OCI-LY1 (cell line): Measurements from ENCODE around the gene PIEZO1.

ENCODE experiments used
- H2AFZ ChIP-seq: fragments of 200-600 bp; sonication (generic), shearing (Covaris generic); 2 replicates; pipeline ENCODE4 v1.6.0; 2014; ENCODE audit warnings: antibody characterized with exemption, mild to moderate bottlenecking, low read length
- H3F3A ChIP-seq: fragments of 200-600 bp; sonication (generic), shearing (Covaris generic); 2 replicates; pipeline ENCODE4 v1.6.0; 2014; ENCODE audit warnings: mild to moderate bottlenecking, antibody characterized with exemption, low read length, moderate library complexity; ENCODE audit not compliant: insufficient read depth
- H3K27ac ChIP-seq: fragments of 200-600 bp; sonication (generic); 2 replicates; pipeline ENCODE4 v1.5.1; 2014; ENCODE audit warnings: low read length, mixed run types, mild to moderate bottlenecking, low read depth; ENCODE audit not compliant: poor library complexity, severe bottlenecking
- H3K27me3 ChIP-seq: fragments of 200-600 bp; sonication (generic); 2 replicates; pipeline ENCODE4 v1.6.0; 2014; ENCODE audit warnings: antibody characterized with exemption, mild to moderate bottlenecking, low read length, moderate library complexity; ENCODE audit not compliant: insufficient read depth
- H3K36me3 ChIP-seq: fragments of 200-600 bp; sonication (generic); 2 replicates; pipeline ENCODE4 v1.6.1; 2014; ENCODE audit warnings: mild to moderate bottlenecking, antibody characterized with exemption, low read length, moderate library complexity, mixed read lengths; ENCODE audit not compliant: insufficient read depth
- H3K4me1 ChIP-seq: fragments of 200-600 bp; sonication (generic); 2 replicates; pipeline ENCODE4 v1.5.1; 2014; ENCODE audit warnings: mild to moderate bottlenecking, low read length, moderate library complexity; ENCODE audit not compliant: insufficient read depth, severe bottlenecking
- H3K4me2 ChIP-seq: fragments of 200-600 bp; sonication (generic), shearing (Covaris generic); 2 replicates; pipeline ENCODE4 v1.6.1; 2014; ENCODE audit warnings: low read length
- H3K4me3 ChIP-seq: fragments of 200-600 bp; sonication (generic); 2 replicates; pipeline ENCODE4 v1.5.1; 2014; ENCODE audit warnings: low read length, low read depth, mild to moderate bottlenecking, mixed read lengths; ENCODE audit not compliant: poor library complexity, severe bottlenecking
- H3K79me2 ChIP-seq: fragments of 200-600 bp; shearing (Covaris generic); 2 replicates; pipeline ENCODE4 v1.6.1; 2016; ENCODE audit warnings: mixed run types, low read length, mixed read lengths; ENCODE audit not compliant: insufficient read depth
- H3K9ac ChIP-seq: fragments of 200-600 bp; sonication (generic), shearing (Covaris generic); 2 replicates; pipeline ENCODE4 v1.6.1; 2014; ENCODE audit warnings: mild to moderate bottlenecking, low read length, mixed read lengths
- H3K9me2 ChIP-seq: fragments of 200-600 bp; sonication (generic), shearing (Covaris generic); 2 replicates; pipeline ENCODE4 v1.6.1; 2014; ENCODE audit warnings: low read depth, mild to moderate bottlenecking, low read length, mixed read lengths
- H3K9me3 ChIP-seq: fragments of 200-600 bp; shearing (Covaris generic); 2 replicates; pipeline ENCODE4 v1.6.1; 2014; ENCODE audit warnings: low read length, mixed read lengths
- H4K20me1 ChIP-seq: fragments of 200-600 bp; sonication (generic), shearing (Covaris generic); 2 replicates; pipeline ENCODE4 v1.6.0; 2016; ENCODE audit warnings: mild to moderate bottlenecking, low read length; ENCODE audit not compliant: insufficient read depth
- CTCF ChIP-seq: fragments of 200-600 bp; sonication (generic), shearing (Covaris generic); IDR thresholded peaks from 2 replicates; pipeline ENCODE4 v1.5.1; 2017; ENCODE audit warnings: mild to moderate bottlenecking, antibody characterized with exemption, low read length, moderate library complexity, mixed read lengths
- EZH2 ChIP-seq: fragments of 200-600 bp; sonication (generic), shearing (Covaris generic); IDR thresholded peaks from 2 replicates; pipeline ENCODE4 v1.8.0; 2017; ENCODE audit warnings: borderline replicate concordance, mixed run types, mild to moderate bottlenecking, antibody characterized with exemption, low read length, moderate library complexity, mixed read lengths

Gene PIEZO1

GRCh38 chr16:88722784-88723506 is 62.1 kb downstream of the PIEZO1 start:
- no peaks in the 10 kb centered on the region for H3K9me2 ChIP-seq
- no peak for TF ChIP-seq CTCF
- TF ChIP-seq EZH2 = no peak
- no peak overlapping the region for H3K9ac ChIP-seq
- H3F3A ChIP-seq = no peaks in the 10 kb centered on the region
- H3K36me3 ChIP-seq = peaks cover 15% of the 10 kb centered on the region; the same call in 1 of the 2 replicates
- H4K20me1 ChIP-seq = no peaks in the 10 kb centered on the region
- H3K4me3 ChIP-seq = no peak overlapping the region
- H3K27me3 ChIP-seq = no peaks in the 10 kb centered on the region; the same call in 1 of the 2 replicates
- no peak overlapping the region for H3K4me2 ChIP-seq
- no peaks in the 10 kb centered on the region for H3K9me3 ChIP-seq
- no peaks in the 10 kb centered on the region for H3K4me1 ChIP-seq
- no peak overlapping the region for H3K27ac ChIP-seq
- no peaks in the 10 kb centered on the region for H3K79me2 ChIP-seq
- no peak overlapping the region for H2AFZ ChIP-seq

- Histone ChIP-seq H3K79me2 (no peaks in the 10 kb centered on the region), H4K20me1 (no peaks in the 10 kb centered on the region), H3K9me2 (no peaks in the 10 kb centered on the region), H3K36me3 (peaks cover 19% of the 10 kb centered on the region), H3K27me3 (no peaks in the 10 kb centered on the region; the same call in 1 of the 2 replicates), H3K9ac (no peak overlapping the region), H3K9me3 (no peaks in the 10 kb centered on the region), H3K4me2 (no peak overlapping the region), H3F3A (no peaks in the 10 kb centered on the region), H2AFZ (no peak overlapping the region), H3K4me3 (no peak overlapping the region), H3K27ac (no peak overlapping the region), H3K4me1 (no peaks in the 10 kb centered on the region)
- TF ChIP-seq CTCF = no peak
- no peak for TF ChIP-seq EZH2
Measured at GRCh38 chr16:88721815-88722755, 62.9 kb downstream of the PIEZO1 start.

GRCh38 chr16:88721236-88721635 is 63.8 kb downstream of the PIEZO1 start:
- Histone ChIP-seq H4K20me1 (no peaks in the 10 kb centered on the region), H3K79me2 (no peaks in the 10 kb centered on the region), H3K4me1 (no peaks in the 10 kb centered on the region), H3K4me2 (no peak overlapping the region), H3K27me3 (no peaks in the 10 kb centered on the region; the same call in 1 of the 2 replicates), H3F3A (no peaks in the 10 kb centered on the region), H3K36me3 (peaks cover 28% of the 10 kb centered on the region), H3K9ac (no peak overlapping the region), H3K9me3 (no peaks in the 10 kb centered on the region), H3K27ac (no peak overlapping the region), H3K9me2 (no peaks in the 10 kb centered on the region), H2AFZ (no peak overlapping the region), H3K4me3 (no peak overlapping the region)
- TF ChIP-seq EZH2 = no peak
- no peak for TF ChIP-seq CTCF
